GM21367 (cell line): ENCODE results near the gene MAST1.
"Not testable (repeated sequence)": the region's sequence is repeated elsewhere in the genome, so short reads cannot be mapped to it uniquely, and the experiment has no call there.

Source experiments
- ATAC-seq: cut with Tn5 transposase; IDR thresholded peaks from one replicate; pipeline ENCODE4 v1.9.1; 2021; ENCODE audit not compliant: unreplicated experiment

Gene MAST1

GRCh38 chr19:12800923-12801465, 37.3 kb upstream of the MAST1 start:
- no peak for ATAC-seq

DNA sequence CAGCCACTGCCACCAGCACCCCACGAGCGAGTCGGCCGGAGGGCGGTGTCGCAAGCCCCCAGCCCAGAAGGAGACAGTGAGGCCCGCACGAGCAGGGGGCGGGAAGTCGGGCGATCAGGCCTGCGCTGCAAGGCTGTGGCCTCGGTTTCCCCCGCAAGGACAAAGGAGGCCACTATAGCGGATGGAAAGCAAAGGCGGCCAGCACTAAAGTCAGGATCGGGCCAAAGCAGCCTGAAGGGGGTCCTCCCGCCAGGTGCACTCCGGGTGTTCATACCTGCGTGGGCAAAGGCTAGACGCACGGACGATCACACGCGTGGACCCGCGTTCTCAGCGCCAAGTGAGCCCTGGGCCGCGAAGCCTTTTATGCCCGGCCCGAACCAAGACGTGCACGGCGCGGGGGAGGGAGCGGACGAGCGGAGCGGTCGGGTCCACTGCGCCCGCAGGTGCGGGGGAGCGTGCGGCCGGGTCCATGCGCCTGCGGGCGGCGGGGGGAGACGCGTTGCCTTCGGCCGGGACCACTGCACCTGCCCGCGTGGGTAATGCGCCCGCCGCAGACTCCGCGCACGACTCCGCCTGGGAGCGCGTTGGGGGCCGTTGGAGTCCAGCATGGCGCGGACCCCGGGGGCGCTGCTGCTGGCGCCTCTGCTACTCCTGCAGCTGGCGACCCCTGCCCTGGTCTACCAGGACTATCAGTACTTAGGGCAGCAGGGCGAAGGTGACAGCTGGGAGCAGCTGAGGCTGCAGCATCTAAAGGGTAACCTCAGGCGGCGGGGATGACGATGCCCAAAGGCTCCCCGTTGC, 36.6 kb upstream of the MAST1 start, which contains the start of the genes PRDX2 and THSD8:
Gene PRDX2, minus strand, starts transcription at position 335 of the 801 bp plus-strand sequence. CDS start 539 bp downstream, outside the sequence.
Gene THSD8, plus strand, starts transcription at position 604 of the 801 bp plus-strand sequence. Its CDS starts 3 bp downstream, at position 607.
- no peak for ATAC-seq

- ATAC-seq: no peak
These were observed 35.8 kb upstream of the MAST1 start for GRCh38 chr19:12802267-12803106.

DNA sequence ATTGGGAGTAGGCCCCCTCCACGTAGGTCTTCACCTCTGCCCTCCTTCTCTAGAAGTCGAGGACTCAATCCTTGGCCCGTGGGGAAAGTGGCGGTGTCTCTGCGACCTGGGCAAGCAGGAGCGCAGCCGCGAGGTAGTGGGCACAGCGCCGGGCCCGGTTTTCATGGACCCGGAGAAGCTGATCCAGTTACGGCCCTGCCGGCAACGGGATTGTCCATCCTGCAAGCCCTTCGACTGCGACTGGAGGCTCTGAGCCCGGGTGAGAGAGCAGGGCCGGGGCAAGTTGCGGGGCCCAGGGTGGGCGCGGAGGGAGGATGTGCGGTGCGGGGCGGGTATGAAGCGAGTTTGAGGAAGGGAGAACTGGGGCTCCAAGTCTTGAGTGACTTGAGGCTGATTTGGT, 34.3 kb upstream of the MAST1 start:
- no peak for ATAC-seq

- ATAC-seq: peak; percentile 47
These were observed 31.9 kb upstream of the MAST1 start, which contains the start of gene RNASEH2A for GRCh38 chr19:12806242-12807081. TSS of gene RNASEH2A (plus strand) at chr19:12806584. CDS start at chr19:12806674, 90 bp downstream.

- no peak for ATAC-seq
These were observed 23.2 kb upstream of the MAST1 start for GRCh38 chr19:12815088-12815487.

DNA sequence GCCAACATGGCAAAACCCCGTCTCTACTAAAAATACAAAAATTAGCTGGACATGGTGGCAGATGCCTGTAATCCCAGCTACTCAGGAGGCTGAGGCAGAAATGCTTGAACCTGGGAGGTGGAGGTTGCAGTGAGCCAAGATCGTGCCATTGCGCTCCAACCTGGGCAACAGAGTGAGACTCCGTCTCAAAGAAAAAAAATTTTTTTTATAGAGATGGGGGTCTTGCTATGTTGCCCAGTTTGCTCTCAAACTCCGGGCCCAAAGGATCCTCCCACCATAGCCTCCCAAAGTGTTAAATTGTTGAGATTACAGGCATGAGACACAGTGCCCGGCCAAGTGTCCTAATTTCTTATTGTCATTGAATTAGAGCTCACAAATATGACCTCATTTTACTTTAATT, 21.1 kb upstream of the MAST1 start:
- ATAC-seq: not testable (repeated sequence)

GRCh38 chr19:12817810-12818209, 20.5 kb upstream of the MAST1 start:
- not testable (repeated sequence) for ATAC-seq

GRCh38 chr19:12821761-12822160, 16.6 kb upstream of the MAST1 start:
- no peak for ATAC-seq

- ATAC-seq: no peak
These were observed 12.8 kb upstream of the MAST1 start for GRCh38 chr19:12825254-12826131.

GRCh38 chr19:12828494-12828893, 9.8 kb upstream of the MAST1 start:
- ATAC-seq: no peak

DNA sequence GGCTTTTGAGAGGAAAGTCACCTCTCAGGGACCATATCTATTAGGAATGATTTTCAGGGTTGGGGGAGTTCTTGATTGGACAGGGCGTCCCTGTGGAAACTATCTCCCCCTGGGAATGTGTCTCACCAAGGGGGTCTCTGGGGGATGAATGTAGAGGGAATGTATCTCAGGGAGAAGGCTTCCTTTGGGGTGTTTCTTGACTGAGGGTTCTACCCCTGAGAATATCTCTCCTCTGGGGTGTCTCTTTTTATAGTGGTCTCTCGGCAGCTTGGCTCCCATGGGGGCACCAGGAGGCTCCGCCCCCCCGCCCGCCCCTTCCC, 4.9 kb upstream of the MAST1 start:
- ATAC-seq: no peak

- no peak for ATAC-seq
These were observed 4.4 kb upstream of the MAST1 start for GRCh38 chr19:12833738-12834565.

GRCh38 chr19:12834566-12834943, 3.8 kb upstream of the MAST1 start, which contains the start of gene RTBDN:
TSS of gene RTBDN (minus strand) at chr19:12834579. CDS start at chr19:12829979, 4,600 bp downstream.
- no peak for ATAC-seq

DNA sequence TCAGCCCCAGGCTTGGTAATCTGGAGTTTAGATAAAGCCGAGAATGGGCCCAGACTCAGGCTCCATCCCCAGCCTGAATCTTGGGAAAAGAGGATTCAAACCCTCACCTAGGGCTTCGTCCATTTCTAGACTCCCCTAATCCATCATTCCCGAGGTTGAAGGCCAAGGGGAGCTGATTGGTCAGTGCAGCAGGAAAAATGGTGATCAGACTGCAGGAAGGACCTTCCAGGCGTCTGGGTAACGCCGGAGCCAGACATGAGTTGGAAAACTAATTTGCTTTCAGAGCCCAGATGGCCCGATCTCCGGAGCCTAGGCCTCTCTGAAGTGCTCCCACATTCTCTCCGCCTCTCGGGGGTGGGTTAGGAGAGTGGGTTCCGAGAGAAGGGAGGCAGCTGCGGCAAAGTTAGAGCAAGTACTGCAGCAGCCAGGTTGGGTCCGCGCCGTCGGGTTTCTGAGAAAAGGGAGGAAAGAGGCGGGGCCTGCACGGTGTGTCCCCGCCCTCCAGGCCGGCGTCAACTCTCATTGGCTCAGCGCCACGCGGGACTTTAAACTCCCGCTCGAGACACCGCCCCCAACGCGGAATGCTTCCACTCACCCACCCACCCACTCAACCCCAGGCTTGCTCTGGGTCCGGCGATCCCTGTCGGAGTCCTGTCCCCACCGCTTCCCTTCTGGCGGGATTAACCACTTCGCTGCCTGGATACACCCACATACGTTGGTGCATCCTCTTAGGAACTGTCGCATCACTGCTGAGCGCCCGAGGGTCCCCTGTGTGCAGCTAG, 3.1 kb upstream of the MAST1 start:
- no peak for ATAC-seq

GRCh38 chr19:12836529-12836863, 1.8 kb upstream of the MAST1 start:
- no peak for ATAC-seq

GRCh38 chr19:12837225-12837624, 1.1 kb upstream of the MAST1 start:
- no peak for ATAC-seq
